Measurements from ENCODE around the gene RALGPS1.

Gene RALGPS1

GRCh38 chr9:127148014-127148413, 233.4 kb downstream of the RALGPS1 start:
- TF ChIP-seq CTCF (conservative IDR thresholded peaks at IDR 0.05) (no peak), ZFX (IDR thresholded peaks at IDR 0.05) (no peak)

GRCh38 chr9:127149010-127149409, 234.4 kb downstream of the RALGPS1 start:
- TF ChIP-seq CTCF (conservative IDR thresholded peaks at IDR 0.05), result no peak
- TF ChIP-seq ZFX (IDR thresholded peaks at IDR 0.05), result no peak
- H3K27ac ChIP-seq, result no peak overlapping the region

More at GRCh38 chr9:127148014-127148413, 233.4 kb downstream of the RALGPS1 start:
- no peak overlapping the region for H3K27ac ChIP-seq

GRCh38 chr9:127149463-127150390, 235.1 kb downstream of the RALGPS1 start:
- H3K27ac ChIP-seq, result no peak overlapping the region
- TF ChIP-seq CTCF (conservative IDR thresholded peaks at IDR 0.05), result no peak
- TF ChIP-seq ZFX (IDR thresholded peaks at IDR 0.05), result no peak

GRCh38 chr9:127153501-127153900, 238.9 kb downstream of the RALGPS1 start:
- TF ChIP-seq ZFX (IDR thresholded peaks at IDR 0.05), result no peak
- no peak for TF ChIP-seq CTCF (conservative IDR thresholded peaks at IDR 0.05)
- H3K27ac ChIP-seq, result no peak overlapping the region

GRCh38 chr9:127154003-127154389, 239.4 kb downstream of the RALGPS1 start:
- H3K27ac ChIP-seq, result no peak overlapping the region
- no peak for TF ChIP-seq CTCF (conservative IDR thresholded peaks at IDR 0.05)
- no peak for TF ChIP-seq ZFX (IDR thresholded peaks at IDR 0.05)

GRCh38 chr9:127154390-127155191, 240.0 kb downstream of the RALGPS1 start:
- H3K27ac ChIP-seq, result no peak overlapping the region
- TF ChIP-seq CTCF (conservative IDR thresholded peaks at IDR 0.05) (no peak), ZFX (IDR thresholded peaks at IDR 0.05) (no peak)
